Suprapubic skin (tissue), 4 donors: ENCODE data around the gene ATP11B. TPM values are rescaled to one million over a fixed set of nuclear protein-coding genes. Genes with fewer than 3 reads are reported as not detected.

ENCODE experiments used
- DNase-seq, 2 donors: peaks; one replicate each; pipeline ENCODE4 v3.0.0-alpha.2; 2019; ENCODE audit warnings: low spot score in 2 of 2
- H3K27ac ChIP-seq: fragments of 200-600 bp; sonication (generic); one replicate; pipeline ENCODE4 v1.5.1; 2019
- H3K27me3 ChIP-seq: fragments of 200-600 bp; sonication (generic); one replicate; pipeline ENCODE4 v1.5.1; 2019
- H3K36me3 ChIP-seq: fragments of 200-600 bp; sonication (generic); one replicate; pipeline ENCODE4 v1.5.1; 2019
- H3K4me1 ChIP-seq: fragments of 200-600 bp; sonication (generic); one replicate; pipeline ENCODE4 v1.5.1; 2019
- H3K4me3 ChIP-seq: fragments of 200-600 bp; sonication (generic); one replicate; pipeline ENCODE4 v1.5.1; 2019; ENCODE audit warnings: mild to moderate bottlenecking
- H3K9me3 ChIP-seq: fragments of 200-600 bp; sonication (generic); one replicate; pipeline ENCODE4 v1.5.1; 2019
- CTCF ChIP-seq, 2 donors: fragments of 200-600 bp in 1 of 2; fragments of 450-650 bp in 1 of 2; sonication (generic) in 1 of 2; IDR thresholded peaks; one replicate each; pipeline ENCODE4 v1.5.1; 2016 to 2019; ENCODE audit warnings: antibody characterized with exemption in 2 of 2, mild to moderate bottlenecking in 1 of 2, moderate library complexity in 1 of 2
- EP300 ChIP-seq: sonication (generic); formaldehyde crosslinking; IDR thresholded peaks from one replicate; pipeline ENCODE4 v1.6.1; 2017; ENCODE audit warnings: antibody characterized with exemption
- POLR2A ChIP-seq, 2 donors: fragments of 450-650 bp; IDR thresholded peaks; one replicate each; pipeline ENCODE4 v1.6.1; 2017; ENCODE audit warnings: antibody characterized with exemption in 2 of 2, mild to moderate bottlenecking in 2 of 2, moderate library complexity in 2 of 2
- POLR2AphosphoS5 ChIP-seq, 3 donors: sonication (generic); formaldehyde crosslinking; IDR thresholded peaks; one replicate each; pipeline ENCODE4 v1.6.1; 2017; ENCODE audit warnings: antibody characterized with exemption in 3 of 3
- WGBS: methylation state at CpG from one replicate; pipeline ENCODE4 v1.1.5; 2018; 5-methylcytosine and 5-hydroxymethylcytosine counted together
- total RNA-seq, 4 donors: library from RNA; depleted of rRNA; stranded (reverse); fragments of >200 nt; gene quantifications; one replicate each; pipeline ENCODE4 v1.1.0, GENCODE V29; 2016

The ATP11B gene
- total RNA-seq, 4 donors from 2014 or later: 87.7 to 160 (median 122) TPM

- no peak overlapping the region for H3K27ac ChIP-seq
- peaks cover 19% of the 10 kb centered on the region for H3K4me1 ChIP-seq
- TF ChIP-seq POLR2AphosphoS5 (IDR thresholded peaks at IDR 0.05) (no peak), CTCF (IDR thresholded peaks at IDR 0.05) (no peak)
- no peak for DNase-seq
- H3K36me3 ChIP-seq: no peaks in the 10 kb centered on the region
- 63% methylated on average over 6 of the region's 6 CpGs for WGBS
- no peak overlapping the region for H3K4me3 ChIP-seq
- H3K9me3 ChIP-seq: no peaks in the 10 kb centered on the region
- no peaks in the 10 kb centered on the region for H3K27me3 ChIP-seq
Measured at GRCh38 chr3:182802413-182803390, 9.4 kb downstream of the ATP11B start.

DNA sequence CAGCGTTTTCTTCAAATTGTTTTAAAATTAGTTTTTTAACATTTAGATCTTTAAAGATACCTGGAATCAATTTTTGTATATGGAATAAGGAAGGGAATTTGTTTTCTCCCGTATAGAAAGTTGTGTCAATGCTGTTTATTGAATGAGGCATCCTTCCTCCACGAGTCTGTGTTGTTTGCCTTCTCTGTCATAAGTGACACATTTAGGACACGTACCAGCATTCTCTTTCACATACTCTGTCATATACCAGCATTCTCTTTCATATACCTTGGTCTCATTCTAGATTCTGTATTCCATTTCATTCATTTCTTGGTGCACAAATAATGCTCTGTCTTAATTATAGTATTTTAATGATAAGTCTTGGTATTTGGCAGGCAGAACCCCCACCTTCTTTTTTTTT, 10.3 kb downstream of the ATP11B start:
- WGBS: 82% methylated on average over 4 of the region's 4 CpGs
- H3K27ac ChIP-seq: no peak overlapping the region
- TF ChIP-seq POLR2AphosphoS5 (IDR thresholded peaks at IDR 0.05): no peak
- no peaks in the 10 kb centered on the region for H3K36me3 ChIP-seq
- no peak for DNase-seq
- H3K9me3 ChIP-seq: no peaks in the 10 kb centered on the region
- H3K4me1 ChIP-seq: peaks cover 17% of the 10 kb centered on the region
- H3K4me3 ChIP-seq: no peak overlapping the region
- no peaks in the 10 kb centered on the region for H3K27me3 ChIP-seq

GRCh38 chr3:182807061-182807460, 13.8 kb downstream of the ATP11B start:
- no peaks in the 10 kb centered on the region for H3K27me3 ChIP-seq
- H3K4me3 ChIP-seq: no peak overlapping the region
- TF ChIP-seq POLR2AphosphoS5 (IDR thresholded peaks at IDR 0.05) (no peak), EP300 (no peak), POLR2A (IDR thresholded peaks at IDR 0.05) (no peak), CTCF (IDR thresholded peaks at IDR 0.05) (no peak)
- H3K9me3 ChIP-seq: no peaks in the 10 kb centered on the region
- no peak overlapping the region for H3K27ac ChIP-seq
- peaks cover 16% of the 10 kb centered on the region for H3K4me1 ChIP-seq
- 82% methylated on average over 1 of the region's 1 CpG for WGBS
- H3K36me3 ChIP-seq: no peaks in the 10 kb centered on the region
- DNase-seq: no peak

DNA sequence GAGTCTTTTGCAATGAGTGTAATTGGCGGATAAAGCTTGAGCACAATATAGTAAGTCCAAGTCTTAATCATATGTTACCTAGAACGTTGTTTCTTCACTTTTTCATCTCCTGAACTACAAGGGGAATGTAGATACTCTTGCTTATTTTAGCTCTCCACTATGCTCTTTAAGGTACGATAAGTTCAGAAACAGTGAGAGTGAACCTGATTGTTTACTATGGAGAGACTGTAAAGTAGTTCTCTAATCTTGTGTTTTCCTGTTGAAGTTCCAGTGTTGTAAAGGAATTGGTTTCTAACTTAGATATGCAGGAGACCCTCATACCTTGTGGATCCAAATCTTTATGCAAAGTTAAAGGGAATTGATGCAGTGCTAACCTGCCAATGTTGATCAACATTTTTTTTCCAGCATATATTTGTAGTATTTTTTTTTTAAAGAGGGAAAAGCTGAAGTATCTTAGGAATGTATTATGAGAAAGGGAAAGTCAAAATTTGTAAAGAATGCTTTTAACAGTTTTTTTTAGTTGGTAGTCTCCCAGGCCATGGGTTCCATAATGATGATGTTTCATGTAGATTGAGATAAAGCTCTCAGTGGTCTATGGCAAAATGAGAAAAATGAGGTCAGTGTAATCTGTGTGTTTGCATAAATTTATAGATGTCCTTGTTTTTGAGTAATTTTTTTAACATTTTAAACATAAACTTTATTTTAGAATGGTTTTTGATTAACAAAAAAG, 14.9 kb downstream of the ATP11B start:
- H3K27ac ChIP-seq: no peak overlapping the region
- TF ChIP-seq POLR2A (IDR thresholded peaks at IDR 0.05): no peak
- TF ChIP-seq POLR2AphosphoS5 (IDR thresholded peaks at IDR 0.05): no peak
- TF ChIP-seq CTCF (IDR thresholded peaks at IDR 0.05): no peak
- H3K4me1 ChIP-seq: peaks cover 6% of the 10 kb centered on the region
- H3K27me3 ChIP-seq: no peaks in the 10 kb centered on the region
- no peak overlapping the region for H3K4me3 ChIP-seq
- WGBS: 80% methylated on average over 3 of the region's 3 CpGs
- no peaks in the 10 kb centered on the region for H3K9me3 ChIP-seq
- DNase-seq: no peak
- H3K36me3 ChIP-seq: no peaks in the 10 kb centered on the region

- H3K9me3 ChIP-seq: no peaks in the 10 kb centered on the region
- H3K27ac ChIP-seq: no peak overlapping the region
- H3K27me3 ChIP-seq: no peaks in the 10 kb centered on the region
- 89% methylated on average over 3 of the region's 3 CpGs for WGBS
- H3K4me1 ChIP-seq: peaks cover 5% of the 10 kb centered on the region
- no peak overlapping the region for H3K4me3 ChIP-seq
- no peak for DNase-seq
- no peaks in the 10 kb centered on the region for H3K36me3 ChIP-seq
- TF ChIP-seq EP300 (no peak), CTCF (IDR thresholded peaks at IDR 0.05) (no peak), POLR2AphosphoS5 (IDR thresholded peaks at IDR 0.05) (no peak), POLR2A (IDR thresholded peaks at IDR 0.05) (no peak)
Measured at GRCh38 chr3:182809531-182809930, 16.2 kb downstream of the ATP11B start.
